Retina (tissue), 1 donor: ENCODE results near the gene NACAD.

Experiments
- DNase-seq: peaks from one replicate; pipeline ENCODE4 v3.0.0-alpha.2; 2016

The NACAD gene, protein sequence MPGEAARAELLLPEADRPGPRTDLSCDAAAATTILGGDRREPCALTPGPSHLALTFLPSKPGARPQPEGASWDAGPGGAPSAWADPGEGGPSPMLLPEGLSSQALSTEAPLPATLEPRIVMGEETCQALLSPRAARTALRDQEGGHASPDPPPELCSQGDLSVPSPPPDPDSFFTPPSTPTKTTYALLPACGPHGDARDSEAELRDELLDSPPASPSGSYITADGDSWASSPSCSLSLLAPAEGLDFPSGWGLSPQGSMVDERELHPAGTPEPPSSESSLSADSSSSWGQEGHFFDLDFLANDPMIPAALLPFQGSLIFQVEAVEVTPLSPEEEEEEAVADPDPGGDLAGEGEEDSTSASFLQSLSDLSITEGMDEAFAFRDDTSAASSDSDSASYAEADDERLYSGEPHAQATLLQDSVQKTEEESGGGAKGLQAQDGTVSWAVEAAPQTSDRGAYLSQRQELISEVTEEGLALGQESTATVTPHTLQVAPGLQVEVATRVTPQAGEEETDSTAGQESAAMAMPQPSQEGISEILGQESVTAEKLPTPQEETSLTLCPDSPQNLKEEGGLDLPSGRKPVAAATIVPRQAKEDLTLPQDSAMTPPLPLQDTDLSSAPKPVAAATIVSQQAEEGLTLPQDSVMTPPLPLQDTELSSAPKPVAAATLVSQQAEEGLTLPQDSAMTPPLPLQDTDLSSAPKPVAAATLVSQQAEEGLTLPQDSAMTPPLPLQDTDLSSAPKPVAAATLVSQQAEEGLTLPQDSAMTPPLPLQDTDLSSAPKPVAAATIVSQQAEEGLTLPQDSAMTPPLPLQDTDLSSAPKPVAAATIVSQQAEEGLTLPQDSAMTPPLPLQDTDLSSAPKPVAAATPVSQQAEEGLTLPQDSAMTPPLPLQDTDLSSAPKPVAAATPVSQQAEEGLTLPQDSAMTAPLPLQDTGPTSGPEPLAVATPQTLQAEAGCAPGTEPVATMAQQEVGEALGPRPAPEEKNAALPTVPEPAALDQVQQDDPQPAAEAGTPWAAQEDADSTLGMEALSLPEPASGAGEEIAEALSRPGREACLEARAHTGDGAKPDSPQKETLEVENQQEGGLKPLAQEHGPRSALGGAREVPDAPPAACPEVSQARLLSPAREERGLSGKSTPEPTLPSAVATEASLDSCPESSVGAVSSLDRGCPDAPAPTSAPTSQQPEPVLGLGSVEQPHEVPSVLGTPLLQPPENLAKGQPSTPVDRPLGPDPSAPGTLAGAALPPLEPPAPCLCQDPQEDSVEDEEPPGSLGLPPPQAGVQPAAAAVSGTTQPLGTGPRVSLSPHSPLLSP (N-terminal part only)

DNA sequence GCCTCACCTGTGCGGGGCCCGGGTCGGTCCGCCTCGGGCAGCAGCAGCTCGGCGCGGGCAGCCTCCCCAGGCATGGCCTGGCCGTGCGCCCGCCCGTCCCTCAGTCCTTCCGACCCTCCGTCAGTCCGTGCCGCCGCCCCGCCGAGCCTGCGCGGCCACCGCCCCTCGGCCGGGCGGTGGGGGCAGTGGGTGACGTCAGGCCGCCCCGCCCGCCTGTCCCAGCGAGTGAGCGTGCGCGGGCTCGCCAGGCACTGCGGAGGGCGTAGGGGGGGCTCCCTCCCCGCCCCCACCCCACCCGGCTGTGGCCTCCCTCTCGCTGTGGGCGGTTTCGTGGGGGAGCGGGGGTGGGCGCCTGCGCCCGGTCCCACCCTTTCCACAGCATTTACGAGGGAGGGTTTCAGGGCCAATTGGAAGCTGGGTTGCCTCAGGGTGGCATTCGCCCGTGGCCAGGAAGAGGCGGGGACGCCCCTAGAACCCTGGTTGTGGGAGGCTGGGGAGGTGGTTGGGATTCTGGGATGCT lies at the start of gene NACAD:
TSS of gene NACAD (minus strand) at position 149 of the 520 bp plus-strand sequence. CDS start at position 74, 75 bp downstream.
- peak; percentile 95 for DNase-seq

DNA sequence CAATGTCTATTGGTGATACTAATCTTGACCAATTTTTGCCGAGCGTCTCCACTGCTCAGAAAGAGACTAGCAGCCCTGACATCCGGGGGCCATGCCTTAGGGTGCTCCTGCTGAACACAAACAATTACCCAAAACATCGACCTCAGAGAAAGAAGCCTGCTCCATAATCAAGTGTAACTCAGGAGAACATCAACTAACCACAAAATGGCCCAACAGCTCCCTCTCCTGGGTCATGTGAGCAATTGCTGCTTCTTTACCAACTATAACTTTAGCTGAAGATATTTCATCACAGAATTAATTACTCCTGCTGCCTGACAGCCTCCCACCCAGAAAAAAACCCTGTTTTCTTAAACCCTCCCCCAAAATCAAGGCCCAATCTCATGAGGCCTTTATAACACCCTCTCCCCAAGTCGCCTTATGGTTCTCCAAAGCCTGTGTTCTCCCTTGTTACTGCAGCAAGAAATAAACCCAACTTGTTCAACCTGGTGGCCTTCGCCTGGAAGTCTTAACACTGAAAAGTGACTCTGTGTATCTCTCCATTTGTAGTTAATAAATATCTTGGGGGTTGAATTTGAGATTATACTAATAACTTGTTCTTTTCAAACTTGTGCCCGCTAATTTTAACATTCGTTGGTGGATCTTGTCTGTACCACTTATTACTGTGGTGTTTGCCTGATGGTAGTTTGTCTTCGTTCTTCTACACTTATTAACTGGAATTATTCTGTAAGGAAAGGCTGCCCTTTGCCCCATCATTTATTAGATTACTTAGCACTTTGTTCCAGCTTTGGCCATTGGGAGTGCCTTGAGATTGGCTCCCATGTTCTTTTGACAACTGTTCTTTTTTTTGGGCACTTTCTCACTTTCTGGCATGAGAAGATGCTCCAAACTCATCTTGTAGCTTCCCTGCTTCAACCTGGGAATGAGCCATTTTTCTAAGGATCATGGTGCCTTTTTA lies 47.6 kb upstream of the NACAD start:
- peak; percentile 65 for DNase-seq

DNA sequence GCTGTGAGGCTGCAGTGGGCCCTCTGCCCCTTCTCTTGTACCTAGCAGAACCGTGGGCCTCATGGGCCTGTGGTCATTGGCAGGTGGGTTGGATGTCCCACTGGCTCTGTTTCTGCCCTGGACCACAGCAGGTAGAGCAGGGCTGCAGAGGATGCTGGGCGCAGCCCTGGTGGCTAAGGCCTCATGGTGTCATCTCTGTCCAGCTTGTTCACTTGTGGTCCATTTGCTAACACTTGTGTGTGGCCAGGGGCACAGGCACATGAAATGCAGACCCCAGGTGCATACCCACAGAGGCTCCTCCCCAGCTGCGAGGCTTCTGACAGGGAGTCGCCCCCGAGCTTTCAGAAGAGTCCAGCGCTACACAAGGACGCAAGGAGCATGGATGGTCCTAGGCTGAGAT lies 45.1 kb upstream of the NACAD start:
- no peak for DNase-seq

DNA sequence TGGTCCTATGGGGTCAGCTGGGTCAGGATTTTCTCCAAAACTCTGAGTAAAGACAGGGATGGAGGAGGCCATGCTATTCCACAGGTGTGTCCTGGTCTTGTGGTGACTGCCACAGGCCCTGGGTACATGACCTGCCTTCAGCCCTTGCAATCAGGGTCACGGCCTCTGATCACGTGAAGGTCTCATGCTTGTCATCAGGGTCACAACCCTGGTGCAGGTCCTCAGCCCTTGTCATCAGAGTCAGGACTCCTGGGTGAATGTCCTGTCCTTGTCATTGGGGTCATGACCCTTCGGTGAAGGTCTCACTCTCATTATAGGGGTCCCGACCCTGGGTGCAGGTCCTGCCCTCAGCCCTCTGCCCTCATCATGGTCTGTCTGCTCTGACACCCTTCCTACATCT lies 44.6 kb upstream of the NACAD start:
- DNase-seq, result no peak

DNA sequence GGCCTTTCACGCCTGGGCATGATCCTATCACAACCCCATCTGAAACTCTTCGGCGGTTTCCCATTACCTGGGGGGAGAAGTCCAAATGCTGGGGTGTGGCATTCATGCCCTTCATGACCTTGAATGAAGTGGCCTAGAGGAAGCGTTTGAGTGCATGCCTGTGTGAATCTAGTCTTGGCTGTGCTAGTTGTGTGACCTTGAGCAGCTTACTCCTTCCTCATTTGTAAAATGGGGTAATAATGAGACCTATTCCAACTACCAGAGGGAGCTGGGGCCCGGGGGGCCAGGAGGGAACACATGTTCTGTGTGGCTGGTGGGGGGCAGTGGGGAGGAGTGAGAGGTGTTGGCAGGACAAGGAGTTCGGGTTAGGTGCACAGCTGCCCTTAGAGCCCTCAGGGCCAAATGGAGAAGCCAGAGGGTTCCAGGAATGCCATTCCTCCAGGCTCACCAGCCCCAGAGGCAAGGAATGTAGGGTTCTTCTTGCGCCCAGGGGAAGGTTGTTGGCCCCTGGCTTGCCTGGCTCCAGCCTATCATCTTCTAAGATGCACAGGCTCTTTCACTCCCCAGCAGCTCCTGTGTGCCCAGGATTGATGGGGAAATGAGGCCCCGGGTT lies 44.0 kb upstream of the NACAD start:
- no peak for DNase-seq

DNA sequence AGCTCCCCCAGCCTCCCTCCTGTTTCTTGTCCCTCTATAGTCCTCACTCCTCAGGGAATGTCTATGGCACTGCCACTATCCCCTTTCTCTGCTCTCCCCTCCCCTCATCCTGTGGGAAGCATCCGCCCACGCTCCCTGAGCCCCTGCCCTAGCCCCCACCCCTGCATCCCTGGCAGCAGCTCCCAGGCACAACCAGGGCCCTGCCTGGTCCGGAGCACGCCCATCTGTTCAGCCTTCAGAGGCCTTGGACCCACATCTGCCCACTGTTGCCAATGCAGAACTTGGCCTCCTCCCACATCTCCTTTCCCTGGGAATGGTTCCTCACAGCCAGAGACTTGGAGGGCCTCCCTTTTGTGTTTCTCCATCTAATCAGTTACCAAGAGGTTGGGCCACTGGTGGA lies 43.1 kb upstream of the NACAD start:
- no peak for DNase-seq

DNA sequence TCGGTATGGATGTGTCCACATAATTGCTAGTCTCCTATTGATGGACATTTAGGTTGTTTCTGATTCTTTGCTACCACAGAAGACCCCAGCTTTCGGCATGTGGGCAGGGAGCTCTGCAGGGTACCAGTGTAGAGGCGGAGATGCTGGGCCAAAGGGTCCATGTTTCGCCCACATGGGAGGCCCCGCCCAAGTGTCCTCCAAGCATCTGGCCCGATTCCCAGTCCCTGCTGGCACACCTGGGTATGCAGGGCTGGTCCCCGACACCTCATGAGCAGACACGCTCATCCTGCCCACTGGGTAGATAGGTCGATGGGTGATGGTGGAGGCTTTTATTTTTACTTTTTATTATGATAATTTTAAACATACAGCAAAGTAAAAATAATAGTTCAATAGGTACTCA lies 42.1 kb upstream of the NACAD start:
- DNase-seq, result no peak

DNA sequence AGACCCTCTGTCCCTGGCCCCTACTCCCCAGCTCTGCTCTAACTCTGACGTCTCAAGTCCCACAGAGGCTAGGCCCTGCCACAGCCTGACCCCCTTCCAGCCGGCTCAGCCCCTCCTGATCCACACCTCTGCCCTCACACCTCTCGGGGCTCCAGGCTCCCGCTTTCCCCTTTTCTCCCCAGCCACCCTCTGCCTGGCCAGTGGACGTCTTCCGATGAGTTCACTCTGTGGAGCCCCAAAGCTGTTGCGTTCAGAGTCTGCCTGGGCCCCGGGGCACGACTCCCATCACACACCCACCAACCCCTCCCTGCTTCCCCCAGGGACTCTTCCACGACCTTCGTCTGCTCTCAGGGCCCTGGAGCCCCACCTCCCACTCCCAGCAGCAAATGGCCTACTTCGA lies 41.1 kb upstream of the NACAD start:
- no peak for DNase-seq

DNA sequence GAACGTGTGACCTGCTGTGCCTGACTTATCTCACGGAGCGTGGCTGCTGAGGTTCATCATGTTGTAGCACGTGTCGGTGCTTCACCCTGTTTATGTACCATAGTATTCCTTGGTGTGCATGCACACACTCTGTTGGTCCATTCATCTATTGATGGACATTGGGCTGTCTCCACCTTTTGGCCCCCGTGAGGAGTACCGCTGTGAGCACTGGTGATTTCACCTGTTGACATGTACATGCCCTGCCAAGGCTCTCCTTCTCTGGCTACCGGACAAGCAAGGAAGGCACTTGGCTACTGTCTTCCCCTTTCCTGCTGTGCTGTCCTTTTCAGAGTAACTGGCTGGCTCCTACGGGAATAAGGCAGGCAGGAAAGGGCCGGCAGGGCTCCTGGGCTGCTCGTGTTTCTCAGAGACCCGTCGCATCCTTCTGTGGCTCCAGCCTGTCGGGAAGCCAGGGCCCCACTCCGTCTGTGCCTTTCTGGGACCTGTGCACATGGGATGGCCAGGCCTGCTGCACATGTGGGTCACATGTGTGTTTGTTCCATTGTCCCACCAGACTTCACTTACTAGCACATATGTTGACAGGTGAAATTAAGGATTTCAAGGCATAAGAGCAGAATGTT lies 40.5 kb upstream of the NACAD start:
- DNase-seq, result no peak

DNA sequence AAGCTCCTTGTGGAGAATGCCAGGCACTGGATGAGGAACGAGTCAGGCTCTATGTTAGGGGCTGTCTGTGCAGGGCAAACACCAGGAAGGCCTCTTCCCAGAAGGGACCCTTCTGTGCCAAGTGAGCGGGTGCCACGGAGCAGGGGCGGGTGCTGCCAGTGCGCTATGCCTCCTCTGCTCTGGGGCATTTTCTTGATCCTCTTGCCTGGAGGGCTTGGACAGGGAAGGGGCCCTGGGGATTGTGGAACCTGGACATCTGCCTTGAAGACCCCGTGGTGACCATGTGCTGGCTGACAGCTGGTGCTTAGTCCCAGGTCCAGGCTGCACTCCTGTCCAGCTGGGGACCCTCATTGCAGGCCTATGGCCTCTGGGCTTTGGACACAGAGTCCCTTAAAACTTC lies 38.2 kb upstream of the NACAD start:
- no peak for DNase-seq

DNA sequence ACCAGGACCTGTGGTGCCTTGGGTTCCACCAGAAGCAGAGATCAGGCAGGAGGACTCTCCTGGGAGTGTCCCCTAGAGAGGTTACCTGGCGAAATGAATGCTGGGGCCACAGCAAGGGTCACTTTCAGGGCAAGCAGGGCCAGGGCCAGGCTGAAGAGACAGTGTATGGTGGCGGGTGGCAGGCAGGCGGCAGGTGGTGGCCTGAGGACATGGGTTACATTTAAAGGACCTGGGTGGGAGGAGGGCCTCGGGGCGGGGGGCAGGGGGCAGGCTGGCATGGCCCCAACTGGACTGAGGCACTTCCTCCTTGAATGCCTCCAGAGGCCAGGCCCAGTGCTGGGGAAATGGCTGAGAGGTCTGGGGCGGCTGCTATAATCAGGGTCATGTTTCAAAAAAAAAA lies 37.4 kb upstream of the NACAD start:
- no peak for DNase-seq

DNA sequence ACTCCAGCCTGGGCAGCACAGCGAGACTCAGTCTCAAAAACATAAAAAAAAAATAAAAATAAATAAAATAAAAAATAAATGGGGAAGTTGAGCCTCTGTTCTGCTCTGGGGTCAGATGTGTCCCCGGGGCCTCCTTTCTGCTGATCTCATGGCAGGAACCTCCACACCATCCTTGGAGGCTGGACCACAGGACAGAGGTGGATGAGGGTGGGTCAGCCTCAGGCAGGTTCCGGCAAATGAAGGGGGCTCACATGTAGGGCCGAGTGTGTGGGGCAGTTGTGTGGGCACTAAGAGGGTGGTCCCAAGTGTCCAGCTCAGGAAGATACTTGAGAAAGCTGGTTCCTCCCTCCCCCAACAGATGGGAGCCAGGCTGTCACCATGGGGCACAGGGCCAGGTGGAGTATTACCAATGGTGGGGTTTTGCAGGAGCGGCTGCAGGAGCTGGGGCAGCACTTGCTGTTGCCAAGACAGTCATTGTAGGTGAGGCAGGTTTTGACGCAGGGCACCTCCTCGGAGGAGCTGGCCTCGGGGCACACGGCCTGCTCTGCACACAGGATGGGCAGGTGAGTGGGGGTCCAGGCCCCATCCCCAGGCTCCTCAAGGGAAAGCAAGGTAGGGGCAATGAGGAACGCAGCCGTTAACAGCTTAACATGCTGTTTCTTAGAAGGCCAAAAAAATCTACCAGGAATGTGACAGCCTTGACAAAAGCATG lies 36.6 kb upstream of the NACAD start:
- DNase-seq, result no peak

DNA sequence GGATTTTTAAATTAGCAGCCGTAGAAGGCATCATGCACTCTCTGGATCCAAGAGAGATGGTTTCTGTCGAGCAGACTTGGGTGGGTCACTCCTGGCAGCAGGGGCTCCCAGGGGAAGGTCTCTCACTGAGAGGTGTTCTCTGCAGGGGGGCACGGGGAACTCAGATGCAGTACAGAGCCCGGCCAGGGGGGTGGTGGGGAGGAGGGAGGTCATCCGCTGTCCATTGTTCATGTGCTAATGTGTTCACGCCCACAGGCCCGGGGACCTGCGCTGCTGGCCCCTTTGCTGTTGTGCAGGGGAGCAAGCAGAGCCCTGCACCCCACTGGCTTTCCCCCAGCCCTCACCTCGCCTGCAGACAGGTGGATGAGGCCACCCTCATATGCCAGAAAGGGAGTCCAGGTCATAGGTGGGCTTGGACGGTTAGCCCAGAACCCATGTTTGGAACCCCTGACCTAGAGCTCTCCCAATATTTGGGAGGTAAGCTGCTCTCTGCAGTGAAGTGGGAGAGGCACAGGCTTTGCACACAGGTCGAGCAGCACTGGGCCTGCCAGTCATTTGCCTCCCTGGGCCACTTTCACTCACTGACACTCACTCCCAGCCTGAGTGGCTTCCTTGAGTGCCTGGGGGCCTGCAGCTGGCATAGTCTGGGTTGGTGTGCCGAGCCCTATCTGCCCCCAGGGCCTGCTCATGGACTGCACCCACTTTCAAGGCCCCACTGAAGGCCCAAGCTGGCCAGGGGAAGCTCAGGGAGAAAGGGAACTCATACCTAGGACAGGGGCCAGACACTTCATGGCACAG lies 35.3 kb upstream of the NACAD start:
- no peak for DNase-seq

DNA sequence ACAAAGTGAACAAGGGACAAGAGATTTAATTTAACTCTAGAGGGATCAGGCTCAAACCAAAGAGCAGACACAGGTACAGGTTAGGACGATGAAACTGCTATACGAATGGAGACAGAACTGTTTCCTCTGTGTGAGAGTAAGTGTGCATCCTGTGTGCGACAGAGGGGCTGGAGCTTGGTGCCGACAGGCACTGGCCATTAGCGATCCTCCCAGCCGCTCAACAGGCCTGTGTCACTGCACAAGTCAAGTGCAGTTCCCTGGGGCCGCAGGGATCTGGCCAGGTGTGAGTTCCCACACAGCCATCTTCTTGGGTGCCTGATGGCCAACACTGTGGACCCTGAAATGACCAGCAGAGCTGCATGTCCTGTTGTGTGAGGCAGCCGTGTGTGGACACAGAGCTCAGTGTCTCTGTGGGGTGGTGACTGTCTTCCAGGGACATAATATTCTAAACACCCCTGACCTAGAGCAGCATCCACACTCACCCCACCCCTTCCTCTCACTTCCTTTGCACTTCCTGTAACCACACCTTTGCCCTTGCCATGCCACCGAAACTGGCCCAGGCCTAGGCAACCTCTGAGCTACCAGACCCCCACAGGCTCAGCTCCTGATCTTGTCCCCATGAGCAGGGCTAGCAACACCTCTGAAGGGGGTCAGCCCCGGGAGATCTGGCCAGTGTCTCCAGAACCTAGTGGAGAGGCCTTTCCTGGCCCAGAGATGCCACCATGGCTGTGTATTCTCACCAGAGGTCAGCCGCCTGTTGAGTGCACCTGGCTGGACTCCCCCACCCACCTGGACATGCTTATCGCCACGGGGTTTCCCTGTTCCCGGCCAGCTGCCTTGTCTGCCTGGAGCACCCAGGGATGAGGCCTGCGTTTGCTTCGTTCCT lies 34.4 kb upstream of the NACAD start:
- DNase-seq, result no peak

DNA sequence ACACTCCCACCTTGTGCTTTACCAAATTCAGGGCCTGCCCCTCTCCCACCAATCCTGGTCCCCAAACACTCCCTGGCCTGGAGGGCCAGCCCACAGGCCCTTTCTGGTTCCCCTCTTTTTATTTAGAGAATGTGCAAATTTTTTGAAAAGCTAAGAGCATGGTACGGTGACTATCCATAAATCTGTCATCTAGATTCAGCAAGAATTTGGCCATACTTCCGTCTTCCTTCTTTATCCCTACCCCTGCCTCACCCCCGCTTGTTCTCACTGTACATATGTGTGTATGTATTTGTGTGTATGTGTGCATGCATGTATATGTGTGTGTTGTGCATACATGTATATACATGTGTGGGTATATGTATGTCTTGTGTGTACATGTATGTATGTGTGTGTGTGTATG lies 30.8 kb upstream of the NACAD start:
- DNase-seq, result no peak

DNA sequence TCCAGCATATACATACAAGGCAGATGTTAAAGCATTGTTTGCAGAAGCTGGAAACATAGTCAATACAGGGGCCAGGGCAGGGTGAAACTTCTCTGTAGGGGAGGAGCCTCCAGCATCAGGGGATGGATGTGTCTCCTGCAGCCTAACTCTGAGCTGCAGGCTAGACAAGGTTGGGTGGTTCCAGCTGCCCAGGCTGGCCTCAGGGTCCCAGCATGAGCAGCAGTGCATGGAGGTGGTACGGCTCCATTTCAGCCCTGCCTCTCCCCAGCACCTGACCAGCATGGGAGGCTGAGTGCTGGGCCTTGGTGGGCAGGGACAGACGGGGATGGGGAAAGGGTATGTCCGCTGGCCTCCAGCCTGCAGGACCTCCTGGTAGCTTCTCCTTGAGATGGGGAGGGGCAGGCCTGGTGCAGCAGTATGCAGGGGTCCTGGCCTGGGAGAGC lies 30.1 kb upstream of the NACAD start:
- DNase-seq, result no peak

DNA sequence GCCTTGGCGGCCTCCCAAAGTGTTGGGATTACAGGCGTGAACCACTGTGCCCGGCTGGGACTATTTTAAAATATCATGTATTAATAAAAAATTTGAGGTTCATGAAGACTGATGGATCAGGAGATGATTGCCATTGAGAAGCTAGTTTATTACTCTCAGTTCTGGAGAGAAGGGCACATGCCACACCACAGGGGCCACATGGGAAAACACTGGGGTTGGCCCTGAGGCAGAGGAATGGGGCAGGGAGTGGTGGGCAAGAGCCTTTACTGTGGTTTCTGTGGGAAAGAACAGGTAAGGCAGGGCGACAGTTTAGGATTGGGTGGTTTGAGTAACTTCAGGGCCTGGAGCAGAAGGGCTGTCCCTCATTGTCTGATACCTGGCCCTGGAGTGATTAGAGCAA lies 29.5 kb upstream of the NACAD start:
- no peak for DNase-seq

DNA sequence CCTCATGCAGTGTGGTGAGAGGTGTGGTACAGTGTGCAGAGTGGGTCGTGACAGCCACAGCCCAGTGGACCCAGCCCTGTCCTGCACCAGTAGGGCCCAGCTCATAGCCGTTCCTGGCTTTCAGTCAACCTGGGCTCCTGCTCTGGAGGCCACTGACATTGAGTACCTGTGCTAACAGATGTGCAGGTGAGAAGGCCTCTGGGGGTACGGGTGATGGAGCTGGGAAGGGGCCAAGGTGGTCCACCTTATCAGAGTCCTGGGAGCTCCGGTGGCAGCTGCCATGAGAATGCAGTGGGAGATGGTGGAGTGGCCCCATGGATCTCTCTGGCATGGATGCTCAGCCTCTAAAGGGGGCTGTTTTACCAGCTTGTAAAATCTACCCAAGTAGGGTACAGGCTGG lies 28.8 kb upstream of the NACAD start:
- DNase-seq, result no peak
